Frontal cortex (tissue), 4 donors: ENCODE results near the gene FAM219B. TPM values are rescaled to one million over a fixed set of nuclear protein-coding genes. Genes with fewer than 3 reads are reported as not detected.
A peak's percentile ranks its signal among the peaks of the same experiment; 100 is the strongest.
"Not testable (repeated sequence)": the region's sequence is repeated elsewhere in the genome, so short reads cannot be mapped to it uniquely, and the experiment has no call there.

Experiments used
- DNase-seq, 2 donors: peaks; one replicate each; pipeline ENCODE4 v3.0.0; 2012; ENCODE audit warnings: low spot score in 2 of 2
- FAIRE-seq: peaks from 2 replicates; lab custom pipeline; 2012; peaks lifted over from hg19 to GRCh38; lab: Jason Lieb, UNC
- total RNA-seq: library from RNA; depleted of rRNA; stranded (reverse); fragments of >200 nt; gene quantifications from one replicate; pipeline ENCODE4 v1.2.3, GENCODE V29; 2014
- donor health status: control.
- donor health status: control.
- donor health status: control.

FAM219B gene, protein sequence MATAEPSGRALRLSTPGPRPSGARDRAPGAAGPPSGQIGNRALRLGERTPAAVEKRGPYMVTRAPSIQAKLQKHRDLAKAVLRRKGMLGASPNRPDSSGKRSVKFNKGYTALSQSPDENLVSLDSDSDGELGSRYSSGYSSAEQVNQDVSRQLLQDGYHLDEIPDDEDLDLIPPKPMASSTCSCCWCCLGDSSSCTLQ
- total RNA-seq, result 52.2 TPM

DNA sequence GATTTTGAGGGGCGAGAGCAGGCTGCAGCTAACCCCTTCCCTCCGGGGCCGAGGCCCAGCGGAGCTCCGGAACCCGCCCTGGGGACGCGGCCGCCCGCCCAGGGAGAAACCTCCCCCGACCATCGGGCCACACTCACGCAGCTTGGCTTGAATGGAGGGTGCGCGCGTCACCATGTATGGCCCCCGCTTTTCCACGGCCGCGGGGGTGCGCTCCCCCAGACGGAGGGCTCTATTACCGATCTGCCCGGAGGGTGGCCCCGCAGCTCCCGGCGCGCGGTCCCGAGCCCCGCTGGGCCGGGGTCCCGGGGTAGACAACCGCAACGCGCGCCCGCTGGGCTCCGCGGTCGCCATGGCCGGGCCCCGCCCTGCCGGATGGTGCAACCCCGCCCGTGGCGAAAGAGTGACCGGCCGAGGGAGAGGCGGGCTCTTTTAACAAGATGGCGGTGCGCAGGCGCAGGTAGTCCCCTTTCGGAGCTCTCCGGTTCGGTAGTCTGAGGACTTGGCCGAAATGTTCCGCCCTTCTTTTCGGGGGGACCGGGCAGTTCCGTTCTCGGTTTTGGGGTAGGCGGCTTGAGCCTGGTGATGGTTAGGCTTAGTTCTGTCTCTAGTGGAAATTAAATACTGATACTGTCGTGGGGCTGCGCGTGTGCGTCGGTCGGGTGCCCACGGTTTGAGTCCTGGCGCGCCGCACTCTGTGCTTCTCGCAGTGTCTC, at the start of gene FAM219B:
FAM219B (minus strand) TSS at position 402 of the 713 bp plus-strand sequence; CDS start at position 351, 51 bp downstream.
- DNase-seq (peak; percentile 89 to 94), FAIRE-seq (no peak)

DNA sequence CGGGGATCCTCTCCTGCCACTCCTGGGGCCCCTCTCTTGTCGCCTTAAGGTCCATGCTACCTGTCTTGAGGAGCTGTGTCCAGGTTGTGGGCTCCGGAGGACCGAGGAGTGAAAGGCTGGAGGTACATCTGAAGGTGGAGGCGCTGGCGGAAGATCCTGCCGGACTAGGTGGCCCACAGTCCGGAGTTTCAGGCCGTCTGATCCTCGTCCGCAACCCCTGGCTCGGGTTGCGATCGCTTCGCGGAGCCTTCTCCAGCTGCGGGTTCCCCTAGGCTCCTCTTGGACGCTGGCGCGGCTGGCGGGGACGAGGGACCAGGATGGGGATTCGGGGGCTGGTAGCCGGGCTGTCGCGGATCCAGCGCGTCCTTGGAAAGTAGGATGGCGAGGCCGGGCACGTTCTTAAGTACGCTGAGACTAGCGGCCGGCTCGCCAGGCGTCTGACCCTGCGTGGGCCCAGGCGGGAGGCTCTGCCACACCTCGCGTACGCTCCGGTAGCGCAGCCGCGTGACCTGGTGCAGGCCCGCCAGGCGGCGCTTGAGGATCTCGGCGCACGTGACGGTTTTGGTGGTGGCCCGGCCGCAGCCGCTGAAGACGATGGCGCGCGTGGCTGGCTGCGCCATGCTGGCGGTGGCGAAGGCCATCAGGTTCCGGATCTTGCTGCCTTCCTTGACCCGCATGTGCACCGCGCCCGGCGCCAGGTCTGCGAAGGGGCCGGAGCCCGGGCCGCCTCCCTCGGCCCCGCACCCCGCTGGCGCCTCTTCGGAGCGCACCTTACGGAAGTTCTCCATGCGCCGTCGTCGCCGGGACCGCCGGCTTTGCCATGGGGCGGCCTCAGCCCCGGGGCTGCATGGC, 49.4 kb upstream of the FAM219B start:
- FAIRE-seq (no peak), DNase-seq (peak; percentile 59 to 60)

DNA sequence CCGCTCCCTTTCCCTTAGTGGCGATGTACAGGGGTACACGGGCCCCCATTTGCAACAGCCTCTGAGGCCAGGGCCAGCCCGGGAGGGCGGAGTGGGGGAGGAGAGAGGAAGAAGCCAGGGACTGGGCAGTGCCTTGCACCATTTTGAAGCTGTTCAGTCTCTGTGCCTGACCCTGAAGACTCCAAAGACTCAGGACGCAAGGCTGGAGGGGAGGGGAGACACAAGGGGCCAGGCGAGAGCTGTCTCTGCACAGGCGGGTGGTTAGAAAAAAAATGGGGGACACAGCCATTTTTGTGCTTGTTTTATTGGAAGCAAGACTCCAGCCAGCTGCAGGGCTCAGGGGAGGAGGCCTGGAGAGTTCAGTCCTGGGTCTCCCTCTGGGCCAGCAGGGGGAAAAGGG, 48.4 kb upstream of the FAM219B start:
- FAIRE-seq (no peak), DNase-seq (no peak)

DNA sequence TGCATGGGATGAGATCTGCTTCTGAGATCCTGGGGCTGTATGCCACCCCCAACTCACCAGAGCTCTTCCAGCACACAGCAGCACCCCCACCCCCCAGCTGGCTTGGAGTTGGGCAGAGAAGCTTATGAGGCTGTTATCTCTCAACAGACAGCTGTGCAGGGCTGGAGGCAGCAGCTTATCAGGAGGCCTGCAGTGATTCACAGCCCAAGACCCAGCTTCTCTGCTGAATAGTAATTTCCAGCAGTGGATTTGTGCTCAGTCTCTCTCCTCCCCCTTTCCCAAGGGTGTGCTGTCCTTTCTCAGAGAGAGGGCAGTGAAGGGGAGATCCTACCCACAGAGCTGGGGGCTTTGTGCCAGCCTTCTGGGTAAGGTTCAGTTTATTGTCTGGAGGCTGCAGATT, 47.9 kb upstream of the FAM219B start:
- DNase-seq (no peak), FAIRE-seq (no peak)

DNA sequence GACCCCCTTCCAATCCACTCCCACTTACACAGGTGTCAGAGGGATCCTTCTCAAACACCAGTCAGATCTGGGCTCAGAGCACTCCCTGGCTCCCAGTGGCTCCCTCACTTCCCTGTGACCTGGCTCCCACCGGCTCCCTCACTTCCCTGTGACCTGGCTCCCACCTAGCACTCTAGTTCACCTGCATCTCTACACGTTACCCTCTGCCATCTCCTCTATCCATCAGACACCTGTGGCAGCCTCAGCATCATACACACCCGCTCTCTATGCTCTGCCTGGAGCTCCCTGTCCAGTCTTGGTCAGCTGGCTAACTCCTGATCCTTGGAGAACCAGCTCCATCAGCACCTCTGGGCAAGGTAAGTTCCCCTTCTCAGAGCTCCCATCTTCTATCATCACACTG, 44.4 kb upstream of the FAM219B start:
- DNase-seq (no peak), FAIRE-seq (no peak)

DNA sequence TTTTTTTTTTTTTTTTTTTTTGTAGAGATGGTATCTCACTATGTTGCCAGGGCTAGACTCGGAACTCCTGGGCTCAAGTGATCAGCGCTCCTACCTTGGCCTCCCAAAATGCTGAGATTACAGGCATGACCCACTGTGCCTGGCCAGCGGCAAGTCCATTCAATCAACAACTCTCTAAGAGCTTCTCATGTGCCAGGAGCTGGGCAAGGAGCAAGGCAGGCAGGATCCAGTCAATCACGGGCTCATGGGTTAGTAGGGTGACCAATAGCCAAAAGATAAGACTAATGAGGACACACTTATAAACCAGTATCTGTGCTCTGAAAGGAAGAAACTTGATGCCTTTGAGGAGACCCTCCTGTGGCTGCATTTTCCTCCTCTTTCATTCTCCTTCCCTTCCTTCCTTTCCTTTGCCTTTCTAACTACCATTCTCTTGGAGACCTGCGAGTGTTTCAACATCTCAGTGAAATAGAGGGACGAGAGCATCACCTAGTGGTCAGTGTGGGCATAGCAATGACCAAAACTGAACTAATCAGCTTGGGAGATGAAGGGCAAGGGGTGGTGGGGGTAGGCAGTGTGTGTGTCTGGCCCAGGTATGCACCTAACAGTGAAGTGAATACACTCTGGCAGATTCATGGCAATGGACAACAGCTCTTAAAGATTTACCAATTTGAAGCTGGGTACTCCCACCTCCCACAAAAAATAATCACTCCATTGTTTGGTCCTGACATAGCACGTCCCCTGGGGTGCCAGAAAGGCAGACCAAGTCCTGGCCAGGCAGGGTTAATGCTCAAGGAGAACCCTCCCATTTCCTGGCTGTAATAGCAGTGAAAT, 43.6 kb upstream of the FAM219B start:
- FAIRE-seq (no peak), DNase-seq (peak in 1 of 2 donors; percentile 72)

DNA sequence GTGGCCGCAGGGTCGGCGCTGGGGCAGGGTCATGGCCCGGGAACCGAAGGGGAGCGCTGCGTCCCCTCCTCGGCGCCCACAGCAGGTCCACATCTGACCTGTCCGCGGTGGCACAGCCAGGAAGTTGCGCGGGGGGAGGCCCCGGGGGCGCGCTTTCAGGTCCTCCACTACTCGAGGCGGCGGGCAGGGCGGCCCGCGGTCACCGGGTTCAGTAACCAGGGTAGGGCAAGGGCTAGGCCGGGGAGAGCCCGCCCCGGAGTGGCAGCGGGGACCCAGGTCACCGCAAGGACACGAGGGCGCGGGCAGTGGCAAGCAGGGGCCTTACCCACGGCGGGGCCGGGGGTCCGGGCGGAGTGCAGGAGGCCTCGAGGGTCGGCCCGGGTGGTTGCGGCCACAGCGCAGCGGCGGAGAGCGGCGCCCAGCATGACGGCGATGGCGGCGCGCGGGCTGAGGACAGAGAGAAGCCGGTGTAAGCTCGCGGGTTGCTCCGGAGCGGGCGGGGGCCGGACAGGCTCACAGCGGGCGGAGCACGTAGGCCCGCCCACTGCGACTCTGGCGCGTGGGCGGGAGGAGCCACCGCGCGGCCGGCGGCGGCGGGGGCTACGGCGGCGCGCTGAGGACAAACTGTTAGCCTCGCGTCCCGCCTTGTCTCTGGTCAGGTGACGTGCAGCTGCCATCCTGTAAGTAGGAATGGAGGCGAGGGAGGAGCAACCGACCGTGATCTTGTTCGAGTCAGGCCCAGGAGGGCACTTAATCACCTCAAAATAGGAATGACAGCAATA, 31.1 kb upstream of the FAM219B start, which contains the start of gene COX5A:
COX5A (minus strand) TSS at position 484 of the 782 bp plus-strand sequence; CDS start at position 425, 59 bp downstream.
- FAIRE-seq (no peak), DNase-seq (peak; percentile 93 to 94)

DNA sequence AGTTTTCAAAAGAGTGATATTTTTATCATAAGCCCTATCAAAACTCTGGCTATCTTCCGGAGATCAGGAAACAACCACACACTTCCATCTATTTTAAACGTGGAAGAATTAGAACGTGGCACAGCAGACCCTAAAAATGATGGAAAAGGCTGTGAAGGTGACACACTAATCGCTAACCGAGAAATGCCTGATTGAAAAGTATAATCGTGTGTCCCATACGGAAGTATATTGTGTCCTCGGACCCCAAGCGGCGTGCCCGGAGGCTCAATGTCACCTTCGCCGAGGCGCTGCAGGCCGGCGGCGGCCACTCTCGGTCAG, 30.6 kb upstream of the FAM219B start:
- no peak for DNase-seq
- FAIRE-seq, result no peak

DNA sequence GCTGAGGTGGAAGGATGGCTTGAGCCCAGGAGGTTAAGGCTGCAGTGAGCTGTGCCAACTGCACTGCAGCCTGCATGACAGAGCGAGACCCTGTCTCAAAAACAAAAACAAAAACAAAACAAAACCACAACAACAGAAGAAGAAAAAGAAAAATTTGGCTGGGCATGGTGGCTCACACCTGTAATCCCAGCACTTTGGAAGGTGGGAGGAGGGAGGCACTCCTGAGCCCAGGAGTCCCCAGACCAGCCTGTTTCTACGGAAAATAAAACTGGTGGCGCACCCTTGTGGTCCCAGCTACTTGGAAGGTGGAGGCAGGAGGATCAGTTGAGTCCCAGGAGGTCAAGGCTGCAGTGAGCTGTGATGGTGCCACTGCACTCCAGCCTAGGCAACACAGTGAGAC, 28.5 kb upstream of the FAM219B start:
- not testable (repeated sequence) for DNase-seq, FAIRE-seq

DNA sequence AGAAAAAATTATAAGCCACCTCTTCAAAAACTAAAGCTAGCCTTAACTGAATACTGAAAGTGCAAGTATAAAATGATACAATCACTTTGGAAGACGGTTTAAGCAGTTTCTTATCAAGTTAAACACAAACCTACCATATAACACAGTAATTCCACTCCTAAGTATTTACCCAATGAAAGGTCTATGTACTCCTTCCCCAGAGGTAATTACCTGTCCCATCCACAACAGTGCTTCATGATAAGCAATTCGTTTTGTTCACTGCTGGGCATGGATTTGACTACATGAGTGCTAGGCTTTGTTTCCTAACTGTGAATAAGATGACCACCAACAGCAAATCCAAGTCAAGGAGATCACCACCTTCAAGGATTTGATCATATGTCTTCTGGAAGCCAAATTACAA, 26.9 kb upstream of the FAM219B start:
- no peak for FAIRE-seq
- DNase-seq, result no peak

DNA sequence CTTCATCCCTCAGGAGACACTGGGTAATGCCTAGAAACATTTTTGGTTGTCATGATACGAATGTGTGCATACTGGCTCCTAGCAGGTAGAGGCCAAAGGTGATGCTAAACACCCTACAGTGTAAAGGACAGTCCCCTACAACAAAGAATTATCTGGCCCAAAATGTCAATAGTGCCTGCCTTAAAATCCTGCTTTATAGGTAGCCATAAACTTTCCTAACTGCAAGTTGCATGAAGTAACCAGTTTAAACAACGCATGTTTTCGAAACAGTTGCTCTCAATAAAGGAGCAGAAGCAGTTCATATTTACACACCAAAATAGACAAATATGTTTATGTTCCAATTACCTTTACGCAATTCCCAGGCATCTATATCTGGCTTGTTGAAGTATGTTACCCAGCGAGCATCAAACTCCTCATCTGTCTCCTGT, 22.1 kb upstream of the FAM219B start:
- DNase-seq, result no peak
- no peak for FAIRE-seq

DNA sequence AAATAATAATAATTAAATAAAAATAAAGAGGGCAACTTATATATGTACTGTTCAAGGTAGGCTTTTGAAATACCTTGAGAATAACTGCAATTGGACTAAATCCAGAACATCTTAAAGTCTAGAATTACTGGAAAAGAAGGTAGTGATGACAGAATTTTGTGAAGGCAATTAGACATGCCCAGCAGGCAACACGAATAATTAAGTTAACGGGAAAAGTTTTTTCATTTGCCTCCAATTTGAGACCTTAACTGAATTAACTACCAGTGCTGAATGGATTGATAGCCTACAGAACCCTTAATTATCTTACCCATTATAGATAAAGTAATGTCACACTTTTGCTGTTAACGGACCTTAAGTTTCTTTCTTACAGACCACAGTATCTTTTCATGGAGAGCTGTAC, 17.9 kb upstream of the FAM219B start:
- DNase-seq (no peak), FAIRE-seq (no peak)

DNA sequence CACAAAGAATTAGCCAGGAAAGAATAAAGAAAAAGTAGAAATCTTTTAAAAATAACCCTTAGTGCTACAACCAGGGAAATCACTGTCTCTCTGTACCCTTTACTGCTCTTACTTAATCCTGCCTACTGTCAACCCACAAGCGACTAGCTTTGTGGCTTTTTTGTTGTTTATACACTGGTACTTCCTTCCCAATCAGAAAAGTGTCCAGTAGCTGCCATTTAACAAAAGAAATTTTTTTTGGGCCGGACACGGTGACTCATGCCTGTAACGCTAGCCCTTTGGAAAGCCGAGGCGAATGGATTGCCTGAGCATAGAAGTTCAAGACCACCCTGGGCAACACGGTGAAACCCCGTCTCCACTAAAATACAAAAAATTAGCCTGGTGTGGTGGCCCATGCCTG, 13.8 kb upstream of the FAM219B start:
- FAIRE-seq, result no peak

DNA sequence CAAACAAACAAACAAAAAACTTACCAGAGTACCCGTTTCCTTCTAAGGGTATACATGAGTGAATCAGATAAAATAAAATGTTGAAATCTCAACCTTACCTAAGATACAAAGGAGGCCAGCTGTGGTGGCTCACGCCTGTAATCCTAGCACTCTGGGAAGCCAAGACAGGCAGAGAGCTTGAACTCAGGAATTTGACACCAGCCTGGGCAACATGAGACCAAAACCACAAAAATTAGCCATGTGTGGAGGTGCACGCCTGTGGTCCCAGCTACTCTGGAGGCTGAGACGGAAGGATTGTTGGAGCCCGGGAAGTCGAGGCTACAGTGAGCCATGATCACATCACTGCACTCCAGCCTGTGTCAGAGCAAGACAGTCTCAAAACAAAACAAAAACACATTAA, 11.0 kb upstream of the FAM219B start:
- DNase-seq, result no peak
- FAIRE-seq, result no peak

More for the DNA sequence above, 13.8 kb upstream of the FAM219B start:
- no peak for DNase-seq

DNA sequence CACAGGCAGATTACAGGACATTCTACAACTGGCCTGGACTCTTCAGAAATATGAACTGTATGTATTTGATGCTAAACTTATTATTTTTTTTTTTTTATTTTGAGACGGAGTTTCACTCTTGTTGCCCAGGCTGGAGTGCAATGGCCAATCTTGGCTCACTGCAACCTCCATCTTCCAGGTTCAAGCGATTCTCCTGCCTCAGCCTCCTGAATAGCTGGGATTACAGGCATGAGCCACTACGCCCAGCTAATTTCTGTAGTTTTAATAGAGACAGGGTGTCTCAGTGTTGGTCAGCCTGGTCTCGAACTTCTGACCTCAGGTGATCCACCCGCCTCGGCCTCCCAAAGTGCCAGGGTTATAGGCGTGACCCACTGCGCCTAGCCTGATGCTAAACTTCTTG, 7.1 kb upstream of the FAM219B start:
- FAIRE-seq, result not testable (repeated sequence)

DNA sequence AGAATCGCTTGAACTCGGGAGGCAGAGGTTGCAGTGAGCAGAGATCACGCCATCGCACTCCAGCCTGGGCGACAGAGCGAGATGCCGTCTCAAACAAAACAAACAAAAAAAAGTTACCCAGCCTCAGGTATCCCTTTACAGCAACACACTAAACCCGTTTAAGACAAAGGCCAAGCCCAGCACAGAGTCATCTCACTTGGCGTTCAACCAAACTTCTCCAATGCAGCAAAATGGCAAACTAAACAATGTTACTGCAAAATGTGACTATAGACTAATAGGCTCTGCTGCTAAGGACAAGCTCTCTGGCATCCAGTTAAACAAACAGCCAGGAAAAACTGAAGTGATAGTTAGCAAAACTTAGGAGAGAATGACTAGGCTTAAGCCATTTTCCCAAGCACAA, 6.4 kb upstream of the FAM219B start:
- DNase-seq, result no peak
- FAIRE-seq, result no peak

More for the DNA sequence above, 7.1 kb upstream of the FAM219B start:
- not testable (repeated sequence) for DNase-seq

DNA sequence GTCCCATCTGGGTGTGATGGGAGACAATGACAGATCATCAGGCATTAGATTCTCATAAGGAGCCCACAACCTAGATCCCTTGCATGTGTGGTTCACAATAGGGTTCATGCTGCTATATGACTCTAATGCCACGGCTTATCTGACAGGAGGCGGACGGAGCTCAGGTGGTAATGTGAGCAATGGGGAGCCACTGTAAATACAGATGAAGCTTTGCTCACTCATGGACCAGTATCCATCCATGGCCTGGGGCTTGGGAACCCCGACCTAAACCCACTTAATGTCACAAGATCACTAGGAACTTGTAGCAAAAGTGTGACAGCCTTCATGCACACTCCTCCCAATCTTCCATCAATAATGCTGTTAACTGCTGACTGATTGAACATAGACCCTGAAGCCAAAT, 2.0 kb upstream of the FAM219B start:
- no peak for DNase-seq
- FAIRE-seq, result no peak

DNA sequence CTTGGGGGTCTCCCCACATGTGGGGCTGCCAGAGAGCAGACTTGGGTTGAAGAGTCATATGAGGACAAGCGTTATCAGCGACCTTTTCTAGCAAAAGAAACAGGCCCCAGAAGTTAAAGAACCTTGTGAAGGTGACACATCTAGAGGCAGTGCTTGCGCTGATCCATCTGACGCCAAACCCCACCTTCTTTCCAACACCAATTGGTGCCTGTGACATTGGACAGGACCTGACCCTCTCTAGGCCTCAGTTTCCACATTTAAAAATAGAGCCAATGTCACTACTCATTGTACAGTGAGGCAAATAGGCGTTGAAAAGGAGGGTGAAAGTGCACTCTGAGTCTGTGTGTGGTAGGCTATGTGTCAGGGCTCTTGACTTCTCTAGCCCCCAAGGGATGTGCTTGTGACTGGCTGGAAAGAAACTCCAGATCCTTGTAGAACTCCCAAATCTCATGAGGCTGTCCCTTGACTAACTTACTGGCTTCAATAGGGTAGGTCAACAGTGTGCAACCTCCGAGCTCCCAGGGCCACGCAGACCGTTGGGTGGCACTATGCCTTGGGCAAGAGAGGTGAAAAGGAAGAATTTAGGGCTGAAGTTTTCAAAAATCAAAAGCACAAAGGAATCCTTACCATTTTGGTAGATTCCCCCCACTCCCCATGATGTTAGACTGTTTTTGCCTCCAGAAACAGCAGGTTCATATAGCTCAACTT, 666 bp upstream of the FAM219B start:
- FAIRE-seq, result no peak
- no peak for DNase-seq
